Hepatocyte (in vitro differentiated cells): ENCODE measurements around the gene DTL. TPM values are rescaled to one million over a fixed set of nuclear protein-coding genes. Genes with fewer than 3 reads are reported as not detected.

Experiments
- DNase-seq: peaks from one replicate; pipeline ENCODE4 v3.0.0-alpha.2; 2016; ENCODE audit warnings: low spot score
- H2AFZ ChIP-seq: fragments of 200-600 bp; sonication (generic); 2 replicates; pipeline ENCODE4 v1.6.0; 2016; ENCODE audit warnings: antibody characterized with exemption, mild to moderate bottlenecking
- H3K27ac ChIP-seq: fragments of 200-600 bp; sonication (generic); 2 replicates; pipeline ENCODE4 v1.5.1; 2016; ENCODE audit warnings: mild to moderate bottlenecking
- H3K27me3 ChIP-seq: fragments of 200-600 bp; sonication (generic); 2 replicates; pipeline ENCODE4 v1.6.1; 2016
- H3K36me3 ChIP-seq: fragments of 200-600 bp; sonication (generic); replicated peaks from 2 replicates; pipeline ENCODE4 v1.5.1; 2016; ENCODE audit warnings: low read depth; ENCODE audit not compliant: insufficient read depth
- H3K4me1 ChIP-seq: fragments of 200-600 bp; sonication (generic); 2 replicates; pipeline ENCODE4 v1.5.1; 2016; ENCODE audit warnings: mild to moderate bottlenecking, moderate library complexity; ENCODE audit not compliant: insufficient read depth
- H3K4me2 ChIP-seq: fragments of 200-600 bp; sonication (generic); 2 replicates; pipeline ENCODE4 v1.6.0; 2016
- H3K4me3 ChIP-seq: fragments of 200-600 bp; sonication (generic); 2 replicates; pipeline ENCODE4 v1.5.1; 2016; ENCODE audit warnings: mild to moderate bottlenecking
- H3K79me2 ChIP-seq: fragments of 200-600 bp; sonication (generic); 2 replicates; pipeline ENCODE4 v1.6.0; 2017; ENCODE audit warnings: mild to moderate bottlenecking
- H3K9me2 ChIP-seq: fragments of 200-600 bp; sonication (generic); replicated peaks from 2 replicates; pipeline ENCODE4 v1.6.0; 2017; ENCODE audit warnings: mild to moderate bottlenecking; ENCODE audit not compliant: insufficient read depth
- H3K9me3 ChIP-seq: fragments of 200-600 bp; sonication (generic); 2 replicates; pipeline ENCODE4 v1.5.1; 2016; ENCODE audit warnings: low read depth, mild to moderate bottlenecking
- H4K20me1 ChIP-seq: fragments of 200-600 bp; sonication (generic); 2 replicates; pipeline ENCODE4 v1.6.0; 2016; ENCODE audit warnings: mild to moderate bottlenecking; ENCODE audit not compliant: insufficient read depth, poor library complexity, severe bottlenecking
- EZH2 ChIP-seq: fragments of 200-600 bp; sonication (generic); IDR thresholded peaks from 2 replicates; pipeline ENCODE4 v1.6.1; 2016; ENCODE audit warnings: antibody characterized with exemption, mild to moderate bottlenecking, borderline replicate concordance
- EZH2phosphoT487 ChIP-seq: fragments of 200-600 bp; sonication (generic); IDR thresholded peaks from one replicate; pipeline ENCODE4 v1.6.1; 2018; ENCODE audit warnings: antibody characterized with exemption, mild to moderate bottlenecking, low read depth, moderate library complexity; ENCODE audit not compliant: unreplicated experiment, severe bottlenecking
- WGBS: methylation state at CpG from one replicate; pipeline ENCODE4 v1.1.6; 2016; ENCODE audit warnings: low lambda C conversion rate; ENCODE audit errors: missing lambda C conversion rate; 5-methylcytosine and 5-hydroxymethylcytosine counted together
- polyA plus RNA-seq: library from polyadenylated mRNA; unstranded; fragments of >200 nt; fragmentation: Nextera tagmentation; extraction: Ambion mirVana; gene quantifications from 2 replicates; pipeline ENCODE4 v1.2.1, GENCODE V29; 2016
- total RNA-seq: library from RNA; depleted of rRNA; stranded (reverse); fragments of >200 nt; gene quantifications from 2 replicates; pipeline ENCODE4 v1.2.3, GENCODE V29; 2014
- TF ChIP-seq, protein P1 (sequence below): fragments of 200-600 bp; sonication (generic); IDR thresholded peaks from 2 replicates; pipeline ENCODE4 v1.5.1; 2016; ENCODE audit warnings: antibody characterized with exemption, mild to moderate bottlenecking; ENCODE audit not compliant: poor library complexity

Gene DTL
- total and polyA plus RNA-seq, 2 experiments from 2014 or later: 3.1 to 6.7 TPM

DNA sequence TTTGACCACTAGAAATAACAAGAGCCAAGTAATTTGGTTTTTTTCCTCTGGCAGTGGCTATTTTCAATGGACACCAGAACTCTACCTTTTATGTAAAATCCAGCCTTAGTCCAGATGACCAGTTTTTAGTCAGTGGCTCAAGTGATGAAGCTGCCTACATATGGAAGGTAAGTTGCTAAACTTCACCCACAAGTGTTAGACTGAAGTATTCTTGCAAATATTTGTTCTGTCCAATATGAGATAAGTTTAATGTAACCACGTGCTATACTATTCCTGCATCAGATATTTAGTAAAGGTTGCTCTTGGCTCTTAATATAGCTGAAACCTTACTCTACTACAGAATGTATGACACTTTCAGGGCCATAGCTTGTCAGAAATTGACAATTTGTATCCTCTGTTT is 36.5 kb downstream of the DTL start:
- no peak overlapping the region for H2AFZ ChIP-seq
- no peaks in the 10 kb centered on the region for H4K20me1 ChIP-seq
- no peaks in the 10 kb centered on the region for H3K4me1 ChIP-seq
- H3K4me2 ChIP-seq: no peak overlapping the region
- H3K9me2 ChIP-seq: no peaks in the 10 kb centered on the region
- H3K27ac ChIP-seq: no peak overlapping the region
- no peak overlapping the region for H3K4me3 ChIP-seq
- no peaks in the 10 kb centered on the region for H3K36me3 ChIP-seq
- TF ChIP-seq, protein P1, sequence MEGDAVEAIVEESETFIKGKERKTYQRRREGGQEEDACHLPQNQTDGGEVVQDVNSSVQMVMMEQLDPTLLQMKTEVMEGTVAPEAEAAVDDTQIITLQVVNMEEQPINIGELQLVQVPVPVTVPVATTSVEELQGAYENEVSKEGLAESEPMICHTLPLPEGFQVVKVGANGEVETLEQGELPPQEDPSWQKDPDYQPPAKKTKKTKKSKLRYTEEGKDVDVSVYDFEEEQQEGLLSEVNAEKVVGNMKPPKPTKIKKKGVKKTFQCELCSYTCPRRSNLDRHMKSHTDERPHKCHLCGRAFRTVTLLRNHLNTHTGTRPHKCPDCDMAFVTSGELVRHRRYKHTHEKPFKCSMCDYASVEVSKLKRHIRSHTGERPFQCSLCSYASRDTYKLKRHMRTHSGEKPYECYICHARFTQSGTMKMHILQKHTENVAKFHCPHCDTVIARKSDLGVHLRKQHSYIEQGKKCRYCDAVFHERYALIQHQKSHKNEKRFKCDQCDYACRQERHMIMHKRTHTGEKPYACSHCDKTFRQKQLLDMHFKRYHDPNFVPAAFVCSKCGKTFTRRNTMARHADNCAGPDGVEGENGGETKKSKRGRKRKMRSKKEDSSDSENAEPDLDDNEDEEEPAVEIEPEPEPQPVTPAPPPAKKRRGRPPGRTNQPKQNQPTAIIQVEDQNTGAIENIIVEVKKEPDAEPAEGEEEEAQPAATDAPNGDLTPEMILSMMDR: no peak
- WGBS: 72% methylated on average over 1 of the region's 1 CpG
- no peaks in the 10 kb centered on the region for H3K27me3 ChIP-seq
- DNase-seq: no peak
- no peaks in the 10 kb centered on the region for H3K79me2 ChIP-seq
- H3K9me3 ChIP-seq: no peaks in the 10 kb centered on the region

DNA sequence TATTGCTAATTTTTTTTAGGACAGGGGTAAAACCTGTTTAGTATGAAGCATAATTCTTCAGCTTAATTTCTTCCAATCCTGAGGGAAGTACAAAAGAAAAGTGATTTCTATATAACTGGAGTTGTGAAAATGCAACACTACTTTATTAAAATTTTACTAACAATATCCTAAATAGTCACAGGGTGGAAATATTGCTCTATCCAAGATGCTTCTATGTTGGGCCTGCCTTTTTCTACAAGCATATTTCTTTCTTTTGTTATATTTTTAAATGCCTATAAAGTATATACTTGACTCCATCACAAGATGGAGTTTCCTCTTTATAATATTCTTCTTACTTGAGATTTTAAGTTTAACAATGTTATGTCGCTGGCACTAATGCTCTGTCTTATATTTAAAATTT is 37.9 kb downstream of the DTL start:
- no peak overlapping the region for H3K4me2 ChIP-seq
- no peaks in the 10 kb centered on the region for H4K20me1 ChIP-seq
- no peaks in the 10 kb centered on the region for H3K9me3 ChIP-seq
- no peak overlapping the region for H3K27ac ChIP-seq
- WGBS: 100% methylated on average over 1 of the region's 1 CpG
- H3K4me3 ChIP-seq: no peak overlapping the region
- TF ChIP-seq EZH2phosphoT487: no peak
- TF ChIP-seq EZH2: no peak
- TF ChIP-seq, protein P1: no peak
- H3K9me2 ChIP-seq: no peaks in the 10 kb centered on the region
- no peaks in the 10 kb centered on the region for H3K27me3 ChIP-seq
- no peak overlapping the region for H2AFZ ChIP-seq
- no peaks in the 10 kb centered on the region for H3K79me2 ChIP-seq
- H3K4me1 ChIP-seq: no peaks in the 10 kb centered on the region
- H3K36me3 ChIP-seq: no peaks in the 10 kb centered on the region
- no peak for DNase-seq

DNA sequence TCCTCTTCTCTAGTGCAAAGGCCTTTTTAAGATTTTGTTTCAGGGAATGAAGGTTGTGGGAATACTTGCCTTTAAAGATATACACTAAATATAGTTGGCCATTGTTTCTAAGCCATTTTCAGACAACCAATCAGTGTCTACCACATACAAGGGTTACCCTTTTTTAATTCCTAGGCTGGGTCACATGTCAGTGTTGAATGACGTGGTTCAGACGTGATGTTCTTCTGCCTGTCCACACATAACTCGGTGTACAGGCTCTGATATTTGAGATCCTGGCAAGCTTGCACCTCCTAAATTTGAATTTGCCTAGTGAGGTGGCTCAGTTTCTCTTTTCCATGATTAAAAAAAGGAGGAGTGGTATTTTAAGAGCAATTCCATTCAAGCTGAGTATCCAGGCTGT is 38.8 kb downstream of the DTL start:
- Histone ChIP-seq H3K36me3 (no peaks in the 10 kb centered on the region), H3K4me3 (no peak overlapping the region)

DNA sequence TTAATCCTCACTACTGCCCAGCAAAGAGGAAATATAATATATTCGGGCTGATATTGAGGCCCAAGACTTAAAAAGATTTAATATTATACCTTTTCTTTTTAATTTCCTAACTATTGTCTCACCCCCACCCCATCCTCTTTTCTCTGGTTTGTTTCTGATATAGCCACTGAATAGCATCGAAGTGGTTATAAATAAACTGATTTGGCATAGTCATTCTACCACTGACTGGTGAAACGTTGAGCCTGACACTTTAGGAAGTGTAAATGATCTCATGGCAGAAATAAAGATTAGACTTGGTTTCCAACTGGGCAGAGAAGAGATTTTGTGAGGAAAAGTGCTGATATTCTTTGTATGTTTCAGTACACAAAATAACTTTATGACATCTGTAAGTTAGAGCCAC is 39.3 kb downstream of the DTL start:
- no peaks in the 10 kb centered on the region for H3K9me2 ChIP-seq
- TF ChIP-seq, protein P1: no peak
- TF ChIP-seq EZH2: no peak
- no peak for TF ChIP-seq EZH2phosphoT487
- WGBS: 86% methylated on average over 3 of the region's 3 CpGs
- no peak for DNase-seq
- no peak overlapping the region for H3K4me2 ChIP-seq
- no peaks in the 10 kb centered on the region for H4K20me1 ChIP-seq
- no peak overlapping the region for H3K27ac ChIP-seq
- H3K4me3 ChIP-seq: no peak overlapping the region
- no peaks in the 10 kb centered on the region for H3K9me3 ChIP-seq
- no peaks in the 10 kb centered on the region for H3K4me1 ChIP-seq
- no peaks in the 10 kb centered on the region for H3K27me3 ChIP-seq
- H3K79me2 ChIP-seq: no peaks in the 10 kb centered on the region
- no peaks in the 10 kb centered on the region for H3K36me3 ChIP-seq
- no peak overlapping the region for H2AFZ ChIP-seq

More for the DNA sequence above, 38.8 kb downstream of the DTL start:
- Histone ChIP-seq H4K20me1 (no peaks in the 10 kb centered on the region), H3K27me3 (no peaks in the 10 kb centered on the region), H3K79me2 (no peaks in the 10 kb centered on the region), H3K4me2 (no peak overlapping the region), H3K9me2 (no peaks in the 10 kb centered on the region), H3K9me3 (no peaks in the 10 kb centered on the region), H3K27ac (no peak overlapping the region), H3K4me1 (no peaks in the 10 kb centered on the region), H2AFZ (no peak overlapping the region)
- no peak for DNase-seq
- 90% methylated on average over 3 of the region's 3 CpGs for WGBS
- TF ChIP-seq, protein P1: no peak
